Sigmoid colon (tissue), 7 donors: Measurements from ENCODE around the gene FAM240A. TPM values are rescaled to one million over a fixed set of nuclear protein-coding genes. Genes with fewer than 3 reads are reported as not detected.

Source experiments
- DNase-seq: peaks from one replicate; pipeline ENCODE4 v3.0.0-alpha.2; 2019
- H3K27ac ChIP-seq, 4 donors: fragments of 200-600 bp; sonication (generic); one replicate each; pipeline ENCODE4 v1.5.1; 2016 to 2019; ENCODE audit warnings: mild to moderate bottlenecking in 1 of 4
- H3K27me3 ChIP-seq, 3 donors: fragments of 200-600 bp; sonication (generic); one replicate each; pipeline ENCODE4 v1.5.1; 2019; ENCODE audit warnings: mild to moderate bottlenecking in 1 of 3
- H3K36me3 ChIP-seq, 4 donors: fragments of 200-600 bp; sonication (generic); one replicate each; pipeline ENCODE4 v1.5.1; 2016 to 2019
- H3K4me1 ChIP-seq, 4 donors: fragments of 200-600 bp; sonication (generic); one replicate each; pipeline ENCODE4 v1.5.1; 2017 to 2019
- H3K4me3 ChIP-seq, 4 donors: fragments of 200-600 bp; sonication (generic); one replicate each; pipeline ENCODE4 v1.5.1; 2017 to 2019; ENCODE audit warnings: mild to moderate bottlenecking in 2 of 4, moderate library complexity in 1 of 4
- H3K9me3 ChIP-seq, 4 donors: fragments of 200-600 bp in 3 of 4; sonication (generic) in 3 of 4; one replicate each; pipeline versions ENCODE4 v1.5.1 to v1.6.1; 2013 to 2019
- CTCF ChIP-seq, 4 experiments: fragments of 450-650 bp in 3 of 4; fragments of 200-600 bp in 1 of 4; IDR thresholded peaks; one replicate each; pipeline ENCODE4 v1.5.1; 2016 to 2019; ENCODE audit warnings: antibody characterized with exemption in 4 of 4, mild to moderate bottlenecking in 3 of 4, moderate library complexity in 2 of 4
- EP300 ChIP-seq, 4 donors: sonication (generic); formaldehyde crosslinking; IDR thresholded peaks; one replicate each; pipeline ENCODE4 v1.6.1; 2017; ENCODE audit warnings: antibody characterized with exemption in 4 of 4
- POLR2A ChIP-seq, 2 donors: fragments of 450-650 bp; IDR thresholded peaks; one replicate each; pipeline ENCODE4 v1.6.1; 2016; ENCODE audit warnings: antibody characterized with exemption in 2 of 2, mild to moderate bottlenecking in 2 of 2, moderate library complexity in 2 of 2
- POLR2AphosphoS5 ChIP-seq, 4 donors: sonication (generic); formaldehyde crosslinking; IDR thresholded peaks; one replicate each; pipeline ENCODE4 v1.6.1; 2017; ENCODE audit warnings: antibody characterized with exemption in 4 of 4
- WGBS, 2 donors: extraction: QIAGEN DNeasy Blood & Tissue Kit; methylation state at CpG; one replicate each; pipeline ENCODE4 v1.1.7; 2013; 5-methylcytosine and 5-hydroxymethylcytosine counted together
- intact Hi-C: fragments of 100-400 bp; cut with DNase I; formaldehyde crosslinking; loops from one replicate; pipeline ENCODE4 v1.15.1; 2023
- polyA plus RNA-seq, 3 donors: library from polyadenylated mRNA; stranded (reverse); fragments of 200-250 nt; gene quantifications; one replicate each; pipeline ENCODE4 v1.2.3, GENCODE V29; 2013
- total RNA-seq, 4 donors: library from RNA; depleted of rRNA; stranded (reverse); fragments of >200 nt; gene quantifications; one replicate each; pipeline ENCODE4 v1.1.0, GENCODE V29; 2016
- donor health status: healthy with polysubstance abuse.
- donor health status: Bipolar disorder and iron deficiency.
- donor health status: healthy.

FAM240A gene
- total and polyA plus RNA-seq, 7 donors = not detected

GRCh38 chr3:46655271-46655670 lies 42.9 kb downstream of the FAM240A start:
- Histone ChIP-seq H3K4me1 (no peaks in the 10 kb centered on the region), H3K27me3 (peaks cover 0 to 4% (median 0%) of the 10 kb centered on the region in 3 donors), H3K27ac (no peak overlapping the region), H3K36me3 (no peaks in the 10 kb centered on the region), H3K9me3 (no peaks in the 10 kb centered on the region), H3K4me3 (no peak overlapping the region)
- DNase-seq = no peak
- 84 to 87% methylated on average over 6 of the region's 6 CpGs for WGBS, 2 donors
- intact Hi-C loops = no loop called here
- no peak for TF ChIP-seq POLR2A (IDR thresholded peaks at IDR 0.05)
- no peak for TF ChIP-seq POLR2AphosphoS5 (IDR thresholded peaks at IDR 0.05)
- no peak for TF ChIP-seq CTCF (IDR thresholded peaks at IDR 0.05)
- no peak for TF ChIP-seq EP300 (IDR thresholded peaks at IDR 0.05)

- WGBS, 2 donors = 65 to 82% methylated on average over 9 of the region's 9 CpGs
- Histone ChIP-seq H3K4me1 (no peaks in the 10 kb centered on the region), H3K9me3 (no peaks in the 10 kb centered on the region), H3K27ac (no peak overlapping the region), H3K4me3 (no peak overlapping the region), H3K27me3 (peaks cover 0 to 4% (median 0%) of the 10 kb centered on the region in 3 donors), H3K36me3 (no peaks in the 10 kb centered on the region)
- intact Hi-C loops = no loop called here
- TF ChIP-seq POLR2A (IDR thresholded peaks at IDR 0.05) (no peak), CTCF (IDR thresholded peaks at IDR 0.05) (no peak)
- no peak for DNase-seq
These were observed 44.6 kb downstream of the FAM240A start for GRCh38 chr3:46656778-46657556.

- TF ChIP-seq POLR2A (IDR thresholded peaks at IDR 0.05) (no peak), CTCF (IDR thresholded peaks at IDR 0.05) (no peak), POLR2AphosphoS5 (IDR thresholded peaks at IDR 0.05) (no peak), EP300 (IDR thresholded peaks at IDR 0.05) (no peak)
- Histone ChIP-seq H3K36me3 (no peaks in the 10 kb centered on the region), H3K9me3 (no peaks in the 10 kb centered on the region), H3K27me3 (peaks cover 0 to 4% (median 0%) of the 10 kb centered on the region in 3 donors), H3K4me1 (peaks cover 0 to 13% (median 3%) of the 10 kb centered on the region in 4 donors), H3K4me3 (no peak overlapping the region), H3K27ac (no peak overlapping the region)
- WGBS, 2 donors = 90 to 91% methylated on average over 8 of the region's 8 CpGs
- peak; percentile 40 for DNase-seq
- intact Hi-C loops = no loop called here
These were observed 47.0 kb downstream of the FAM240A start for GRCh38 chr3:46659285-46659684.

- no peaks in the 10 kb centered on the region for H3K36me3 ChIP-seq
- intact Hi-C loops = no loop called here
- H3K9me3 ChIP-seq = no peaks in the 10 kb centered on the region
- TF ChIP-seq POLR2A (IDR thresholded peaks at IDR 0.05) = no peak
- no peak for TF ChIP-seq EP300 (IDR thresholded peaks at IDR 0.05)
- no peak for TF ChIP-seq CTCF (IDR thresholded peaks at IDR 0.05)
- no peak for TF ChIP-seq POLR2AphosphoS5 (IDR thresholded peaks at IDR 0.05)
- no peak for DNase-seq
- H3K4me1 ChIP-seq = peaks cover 0 to 13% (median 3%) of the 10 kb centered on the region in 4 donors
- peaks cover 0 to 4% (median 0%) of the 10 kb centered on the region in 3 donors for H3K27me3 ChIP-seq
- no peak overlapping the region for H3K27ac ChIP-seq
- H3K4me3 ChIP-seq = no peak overlapping the region
- WGBS, 2 donors = 83 to 84% methylated on average over 6 of the region's 6 CpGs
These were observed 47.7 kb downstream of the FAM240A start for GRCh38 chr3:46660003-46660402.
